ENCODE results near the gene IFIT2.

DNA sequence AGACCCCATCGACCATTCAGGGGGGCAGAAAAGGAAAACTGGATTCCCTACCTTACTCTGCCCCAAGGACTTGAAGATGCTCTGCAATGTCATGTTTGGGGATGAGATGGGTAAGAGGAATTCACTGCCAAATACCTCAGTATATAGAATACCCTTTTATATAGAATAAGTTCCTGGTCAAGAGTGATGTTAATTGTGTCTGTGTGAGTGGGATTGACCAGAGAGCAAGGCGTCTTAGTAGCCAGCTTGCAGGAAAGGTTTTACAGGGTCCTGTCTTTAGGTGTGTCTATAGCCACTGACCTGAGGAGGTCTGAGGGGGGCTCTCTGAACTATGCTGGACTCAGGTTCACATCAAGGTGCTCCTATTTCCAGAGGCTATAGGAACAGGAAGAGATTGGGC is 27.3 kb downstream of the IFIT2 start:
- TF ChIP-seq CTCF (IDR thresholded peaks at IDR 0.05) (no peak), POLR2A (IDR thresholded peaks at IDR 0.05) (no peak), EP300 (IDR thresholded peaks at IDR 0.05) (no peak), POLR2AphosphoS5 (IDR thresholded peaks at IDR 0.05) (no peak)
